ENCODE data around the gene KLK13. TPM values are rescaled to one million over a fixed set of nuclear protein-coding genes. Genes with fewer than 3 reads are reported as not detected.

The KLK13 gene
- total and polyA plus RNA-seq, 2 of the 8 experiments (the other 6 are each of a cell fraction or from before 2014, with no cell fraction given): 4.2 to 4.5 TPM

DNA sequence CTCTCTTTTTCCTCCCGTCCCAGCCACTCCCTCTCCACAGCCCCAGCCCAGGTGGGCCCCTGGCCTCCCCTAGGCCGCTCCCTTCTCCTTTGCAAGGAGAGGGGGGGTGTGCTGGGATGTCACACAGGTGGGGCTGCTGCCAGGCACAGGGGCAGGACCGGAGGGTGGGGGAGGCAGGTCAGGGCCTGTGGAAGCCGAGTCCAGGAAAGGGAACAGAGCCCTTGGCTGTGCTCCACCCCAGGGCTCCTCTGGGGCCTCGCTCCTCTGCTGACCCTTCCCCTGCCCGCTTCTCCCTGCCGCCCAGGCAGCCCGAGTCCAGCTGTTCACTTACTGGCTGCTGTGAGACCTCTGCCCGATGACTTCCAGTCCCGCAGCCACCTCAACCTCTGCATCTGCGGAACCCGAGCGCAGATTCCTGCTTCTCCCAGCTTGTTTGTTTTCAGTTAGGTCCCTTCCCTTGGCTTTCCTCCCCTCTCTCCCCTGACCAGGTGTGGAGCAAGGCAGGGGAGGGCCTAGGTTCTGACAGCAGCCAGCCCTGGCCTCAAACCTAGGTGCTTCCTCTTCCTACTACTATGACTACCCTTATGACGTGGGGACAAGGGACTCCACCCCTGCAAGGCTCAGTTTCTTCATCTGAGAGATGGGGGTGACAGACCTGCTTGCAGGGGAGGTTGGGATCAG lies 37.6 kb downstream of the KLK13 start (continued):
- TF ChIP-seq TEAD4 (IDR thresholded peaks at IDR 0.05; ENCODE audit: low read depth, low read length) (no peak), TCF12 (IDR thresholded peaks at IDR 0.05; ENCODE audit: low read depth, low read length) (no peak), PHF8 (conservative IDR thresholded peaks at IDR 0.05; ENCODE audit: low read depth, low read length) (no peak), KDM4A (IDR thresholded peaks at IDR 0.05; ENCODE audit: low read depth, low read length, severe bottlenecking) (no peak), POLR2AphosphoS5 (IDR thresholded peaks at IDR 0.05; ENCODE audit: low read depth, low read length) (no peak), KDM1A (IDR thresholded peaks at IDR 0.05; ENCODE audit: borderline replicate concordance, low read length) (no peak), TAF7 (optimal IDR thresholded peaks at IDR 0.05; ENCODE audit: borderline replicate concordance, low read depth, low read length) (no peak), CHD2 (IDR thresholded peaks at IDR 0.05; ENCODE audit: low read length) (no peak)
